ENCODE data around the gene RABGAP1L. TPM values are rescaled to one million over a fixed set of nuclear protein-coding genes. Genes with fewer than 3 reads are reported as not detected.

Gene RABGAP1L
- total RNA-seq, 1 donor from 2014 or later = 46.0 TPM

DNA sequence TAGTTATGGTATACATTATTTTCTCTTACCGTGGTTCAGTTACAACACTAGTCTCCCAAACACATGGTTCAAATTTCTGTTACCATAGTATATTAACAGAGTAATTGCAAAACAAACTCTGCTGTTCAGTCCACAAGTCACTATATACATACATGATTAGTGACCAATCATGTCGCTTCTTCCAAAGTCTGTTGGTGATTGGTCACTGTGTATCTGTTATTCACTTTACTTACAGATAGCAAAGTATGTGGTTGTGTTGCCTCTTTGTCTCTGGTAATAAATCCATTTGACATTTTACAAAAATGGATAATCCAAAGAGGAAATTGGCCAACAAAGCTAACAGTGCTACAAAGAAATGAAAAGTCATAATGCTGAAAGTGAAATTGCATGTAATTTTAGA is 107.2 kb downstream of the RABGAP1L start:
- Mint-ChIP-seq H3K27ac (no peak overlapping the region), H3K27me3 (ENCODE audit: insufficient read depth, low read depth) (no peaks in the 10 kb centered on the region), H3K36me3 (no peaks in the 10 kb centered on the region), H3K4me3 (no peak overlapping the region), H3K4me1 (no peaks in the 10 kb centered on the region), H3K9me3 (no peaks in the 10 kb centered on the region)
- Histone ChIP-seq H3K9me3 (ENCODE audit: low read depth) (no peaks in the 10 kb centered on the region), H3K4me2 (no peak overlapping the region), H3K27me3 (no peaks in the 10 kb centered on the region), H3K4me3 (no peak overlapping the region), H3K79me2 (ENCODE audit: low read depth) (no peaks in the 10 kb centered on the region), H3K9ac (no peak overlapping the region), H3F3A (ENCODE audit: low read depth) (no peaks in the 10 kb centered on the region), H3K27ac (no peak overlapping the region), H3K4me1 (peaks cover 7% of the 10 kb centered on the region), H2AFZ (replicated peaks) (no peak overlapping the region), H3K36me3 (no peaks in the 10 kb centered on the region), H4K20me1 (ENCODE audit: low read depth) (no peaks in the 10 kb centered on the region)
- no peak for DNase-seq (ENCODE audit: low spot score)
- TF ChIP-seq EZH2phosphoT487 (IDR thresholded peaks at IDR 0.05) = no peak
- no peak for TF ChIP-seq EZH2 (IDR thresholded peaks at IDR 0.05)
- TF ChIP-seq, protein P1, sequence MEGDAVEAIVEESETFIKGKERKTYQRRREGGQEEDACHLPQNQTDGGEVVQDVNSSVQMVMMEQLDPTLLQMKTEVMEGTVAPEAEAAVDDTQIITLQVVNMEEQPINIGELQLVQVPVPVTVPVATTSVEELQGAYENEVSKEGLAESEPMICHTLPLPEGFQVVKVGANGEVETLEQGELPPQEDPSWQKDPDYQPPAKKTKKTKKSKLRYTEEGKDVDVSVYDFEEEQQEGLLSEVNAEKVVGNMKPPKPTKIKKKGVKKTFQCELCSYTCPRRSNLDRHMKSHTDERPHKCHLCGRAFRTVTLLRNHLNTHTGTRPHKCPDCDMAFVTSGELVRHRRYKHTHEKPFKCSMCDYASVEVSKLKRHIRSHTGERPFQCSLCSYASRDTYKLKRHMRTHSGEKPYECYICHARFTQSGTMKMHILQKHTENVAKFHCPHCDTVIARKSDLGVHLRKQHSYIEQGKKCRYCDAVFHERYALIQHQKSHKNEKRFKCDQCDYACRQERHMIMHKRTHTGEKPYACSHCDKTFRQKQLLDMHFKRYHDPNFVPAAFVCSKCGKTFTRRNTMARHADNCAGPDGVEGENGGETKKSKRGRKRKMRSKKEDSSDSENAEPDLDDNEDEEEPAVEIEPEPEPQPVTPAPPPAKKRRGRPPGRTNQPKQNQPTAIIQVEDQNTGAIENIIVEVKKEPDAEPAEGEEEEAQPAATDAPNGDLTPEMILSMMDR (IDR thresholded peaks at IDR 0.05) = no peak

DNA sequence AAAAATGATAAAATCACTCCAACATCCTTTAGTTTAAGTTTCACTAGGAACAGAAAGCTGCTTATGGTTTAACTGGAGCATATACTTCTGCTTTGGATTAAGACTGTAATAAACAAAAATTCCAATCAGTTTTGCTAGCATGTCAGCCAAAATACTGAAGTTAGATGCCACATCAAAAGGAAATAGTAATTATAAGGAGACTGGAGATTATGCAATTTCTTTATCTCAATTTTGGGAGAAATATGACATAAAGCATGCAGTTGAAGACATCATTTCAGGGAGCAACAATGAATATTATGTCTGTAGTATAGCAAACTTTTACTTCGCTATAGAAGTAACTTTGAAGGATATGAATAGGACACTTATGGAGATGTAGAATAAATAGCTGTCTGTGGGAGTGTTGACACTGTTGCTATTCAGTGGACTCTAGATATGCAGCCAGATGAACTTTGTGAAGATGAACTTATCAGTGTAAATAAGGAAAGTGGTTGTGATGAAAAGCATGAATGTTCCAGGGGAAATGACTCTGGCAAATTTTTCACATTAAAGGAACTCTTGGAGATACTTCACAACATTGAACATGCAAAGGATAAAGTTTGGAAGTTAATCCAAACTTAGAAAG is 107.8 kb downstream of the RABGAP1L start:
- no peaks in the 10 kb centered on the region for H3K27me3 Mint-ChIP-seq (ENCODE audit: insufficient read depth, low read depth)
- Histone ChIP-seq H3K36me3 (no peaks in the 10 kb centered on the region), H3K9ac (no peak overlapping the region), H3K9me3 (ENCODE audit: low read depth) (no peaks in the 10 kb centered on the region), H3K4me1 (peaks cover 7% of the 10 kb centered on the region), H2AFZ (replicated peaks) (no peak overlapping the region), H3K4me3 (no peak overlapping the region), H3K4me2 (no peak overlapping the region), H3K79me2 (ENCODE audit: low read depth) (no peaks in the 10 kb centered on the region), H3K27ac (no peak overlapping the region), H3F3A (ENCODE audit: low read depth) (no peaks in the 10 kb centered on the region), H4K20me1 (ENCODE audit: low read depth) (no peaks in the 10 kb centered on the region), H3K27me3 (no peaks in the 10 kb centered on the region)
- H3K4me3 Mint-ChIP-seq = no peak overlapping the region
- DNase-seq (ENCODE audit: low spot score) = no peak
- no peaks in the 10 kb centered on the region for H3K36me3 Mint-ChIP-seq
- H3K4me1 Mint-ChIP-seq = no peaks in the 10 kb centered on the region
- H3K9me3 Mint-ChIP-seq = no peaks in the 10 kb centered on the region
- H3K27ac Mint-ChIP-seq = no peak overlapping the region
- TF ChIP-seq EZH2phosphoT487 (IDR thresholded peaks at IDR 0.05) (no peak), EZH2 (IDR thresholded peaks at IDR 0.05) (no peak)
- TF ChIP-seq, protein P1 (IDR thresholded peaks at IDR 0.05) = no peak

DNA sequence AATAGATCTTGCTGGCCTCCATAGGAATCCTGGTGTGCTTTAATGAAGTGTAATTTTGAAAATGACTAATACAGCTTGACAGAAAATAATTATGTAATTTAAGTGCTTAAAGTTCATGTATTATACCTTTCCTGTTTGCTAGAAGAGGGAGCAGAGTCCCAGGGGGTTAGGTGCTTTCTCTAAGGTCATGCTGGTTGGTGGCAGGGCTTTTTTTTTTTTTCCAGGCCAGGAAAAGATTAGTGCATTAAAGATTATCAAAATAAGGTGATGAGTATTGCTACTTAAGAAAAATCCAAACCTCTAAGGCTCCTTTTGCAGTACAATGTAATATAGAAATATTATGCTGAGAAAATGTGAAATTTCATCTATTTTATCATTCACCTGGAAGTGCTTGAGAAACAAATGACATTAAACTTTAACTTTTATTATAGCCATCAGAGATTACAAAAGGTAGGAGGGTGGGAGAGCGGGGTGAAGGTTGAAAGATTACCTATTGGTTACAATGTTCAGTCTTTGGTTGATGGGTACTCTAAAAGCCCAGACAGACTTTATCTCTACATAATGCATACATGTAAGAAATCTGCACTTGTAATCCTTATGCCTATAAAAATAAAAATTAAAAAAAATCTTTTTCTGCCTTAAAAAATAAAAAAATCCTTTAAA is 110.8 kb downstream of the RABGAP1L start:
- Histone ChIP-seq H3K4me1 (no peaks in the 10 kb centered on the region), H3K4me3 (no peak overlapping the region), H3K36me3 (no peaks in the 10 kb centered on the region), H3K27me3 (no peaks in the 10 kb centered on the region), H3K9ac (no peak overlapping the region), H3K9me3 (ENCODE audit: low read depth) (no peaks in the 10 kb centered on the region), H2AFZ (replicated peaks) (no peak overlapping the region), H3K27ac (no peak overlapping the region), H3F3A (ENCODE audit: low read depth) (no peaks in the 10 kb centered on the region), H3K79me2 (ENCODE audit: low read depth) (no peaks in the 10 kb centered on the region), H3K4me2 (no peak overlapping the region), H4K20me1 (ENCODE audit: low read depth) (no peaks in the 10 kb centered on the region)
- TF ChIP-seq EZH2 (IDR thresholded peaks at IDR 0.05) = no peak
- no peak for TF ChIP-seq EZH2phosphoT487 (IDR thresholded peaks at IDR 0.05)
- H3K36me3 Mint-ChIP-seq = no peaks in the 10 kb centered on the region
- no peaks in the 10 kb centered on the region for H3K4me1 Mint-ChIP-seq
- H3K9me3 Mint-ChIP-seq = no peaks in the 10 kb centered on the region
- no peak for DNase-seq (ENCODE audit: low spot score)
- no peaks in the 10 kb centered on the region for H3K27me3 Mint-ChIP-seq (ENCODE audit: insufficient read depth, low read depth)
- no peak overlapping the region for H3K4me3 Mint-ChIP-seq
- no peak overlapping the region for H3K27ac Mint-ChIP-seq

DNA sequence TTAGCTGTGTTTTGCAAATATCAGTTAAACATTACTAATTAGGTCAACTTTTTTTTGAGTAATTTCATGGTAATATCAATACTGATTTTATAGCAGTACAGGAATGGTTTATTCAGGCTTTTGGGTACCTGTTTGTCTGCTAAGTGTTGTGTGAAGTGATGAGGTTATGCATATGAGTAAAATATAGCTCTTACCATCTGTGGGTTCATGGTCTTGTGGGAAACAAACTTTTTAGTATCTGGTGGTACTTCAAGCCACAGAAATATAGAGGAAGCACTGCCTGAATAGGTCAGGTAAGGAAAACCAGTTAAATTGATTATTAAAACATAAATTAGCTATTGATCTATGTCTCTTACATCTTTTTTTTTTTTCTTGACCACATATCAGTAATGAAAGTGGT is 113.9 kb downstream of the RABGAP1L start:
- Histone ChIP-seq H3K9ac (no peak overlapping the region), H3K9me3 (ENCODE audit: low read depth) (no peaks in the 10 kb centered on the region), H3K36me3 (no peaks in the 10 kb centered on the region), H3K4me2 (no peak overlapping the region), H3F3A (ENCODE audit: low read depth) (no peaks in the 10 kb centered on the region), H3K4me3 (no peak overlapping the region), H4K20me1 (ENCODE audit: low read depth) (no peaks in the 10 kb centered on the region), H3K4me1 (no peaks in the 10 kb centered on the region), H2AFZ (replicated peaks) (no peak overlapping the region), H3K79me2 (ENCODE audit: low read depth) (no peaks in the 10 kb centered on the region), H3K27me3 (no peaks in the 10 kb centered on the region), H3K27ac (no peak overlapping the region)
- H3K27ac Mint-ChIP-seq = no peak overlapping the region
- no peaks in the 10 kb centered on the region for H3K27me3 Mint-ChIP-seq (ENCODE audit: insufficient read depth, low read depth)
- H3K4me1 Mint-ChIP-seq = no peaks in the 10 kb centered on the region
- H3K9me3 Mint-ChIP-seq = no peaks in the 10 kb centered on the region
- no peaks in the 10 kb centered on the region for H3K36me3 Mint-ChIP-seq
- no peak for TF ChIP-seq EZH2phosphoT487 (IDR thresholded peaks at IDR 0.05)
- no peak for TF ChIP-seq EZH2 (IDR thresholded peaks at IDR 0.05)
- TF ChIP-seq, protein P1 (IDR thresholded peaks at IDR 0.05) = no peak
- no peak for DNase-seq (ENCODE audit: low spot score)
- no peak overlapping the region for H3K4me3 Mint-ChIP-seq
